IMR-90 (cell line): ENCODE measurements around the gene SPECC1L. TPM values are rescaled to one million over a fixed set of nuclear protein-coding genes. Genes with fewer than 3 reads are reported as not detected.

Source experiments
- ATAC-seq: fragments of 200-7000 bp; cut with Tn5 transposase; 2 replicates; pipeline ENCODE4 v1.9.1; 2020; ENCODE audit warnings: low read depth, mild to moderate bottlenecking, moderate library complexity
- BruUV-seq: library from RNA; stranded (reverse); fragments of 400-500 nt; replicated peaks from 2 replicates; lab custom pipeline; 2021; lab: Mats Ljungman, UMichigan
- CTCF ChIA-PET: fragments of 300-600 bp; formaldehyde crosslinking; extraction: SDS; loops from one replicate; lab custom pipeline; 2021; ENCODE audit warnings: antibody characterized with exemption; lab: Yijun Ruan, JAX
- POLR2A ChIA-PET: fragments of 300-600 bp; sonication (Branson Sonifier 250); formaldehyde crosslinking; loops from one replicate; lab custom pipeline; 2022; ENCODE audit warnings: antibody characterized with exemption; ENCODE audit not compliant: unreplicated experiment; lab: Charles Lee
- DNase-seq: peaks from one replicate; pipeline ENCODE4 v3.0.0; 2013
- H2AFZ ChIP-seq: replicated peaks from 2 replicates; pipeline ENCODE3; 2013; ENCODE audit warnings: low read length, mild to moderate bottlenecking; ENCODE audit not compliant: poor library complexity
- H2AK5ac ChIP-seq: 2 replicates; pipeline ENCODE4 v1.6.1; 2013; ENCODE audit warnings: low read depth, low read length, inconsistent platforms
- H2AK9ac ChIP-seq: replicated peaks from 2 replicates; pipeline ENCODE3; 2013; ENCODE audit warnings: mild to moderate bottlenecking, low read depth, low read length, moderate library complexity; ENCODE audit not compliant: poor library complexity
- H2BK120ac ChIP-seq: 2 replicates; pipeline ENCODE4 v1.6.1; 2013; ENCODE audit warnings: low read depth, low read length, inconsistent platforms
- H2BK15ac ChIP-seq: 3 replicates; pipeline ENCODE4 v1.6.1; 2013; ENCODE audit warnings: low read depth, low read length, inconsistent platforms
- H2BK20ac ChIP-seq: 2 replicates; pipeline ENCODE4 v1.6.1; 2013; ENCODE audit warnings: low read depth, mild to moderate bottlenecking, inconsistent platforms, low read length, moderate library complexity
- H2BK5ac ChIP-seq: 2 replicates; pipeline ENCODE4 v1.6.1; 2013; ENCODE audit warnings: mild to moderate bottlenecking, low read depth, low read length, inconsistent platforms; ENCODE audit not compliant: poor library complexity, severe bottlenecking
- H3K14ac ChIP-seq: replicated peaks from 2 replicates; pipeline ENCODE4 v1.6.1; 2013; ENCODE audit warnings: low read depth, low read length, inconsistent platforms
- H3K18ac ChIP-seq: 2 replicates; pipeline ENCODE4 v1.6.1; 2013; ENCODE audit warnings: low read depth, low read length, control low read depth
- H3K23ac ChIP-seq: 2 replicates; pipeline ENCODE4 v1.6.1; 2013; ENCODE audit warnings: low read depth, low read length, inconsistent platforms
- H3K27ac ChIP-seq: 2 replicates; pipeline ENCODE4 v1.5.1; 2013; ENCODE audit warnings: mild to moderate bottlenecking, control low read depth, low read length; ENCODE audit not compliant: insufficient read depth
- H3K27me3 ChIP-seq: 2 replicates; pipeline ENCODE4 v1.6.1; 2013; ENCODE audit warnings: low read length; ENCODE audit not compliant: control insufficient read depth, insufficient read depth
- H3K36me3 ChIP-seq: 2 replicates; pipeline ENCODE4 v1.6.1; 2013; ENCODE audit warnings: low read length, mixed read lengths; ENCODE audit not compliant: control insufficient read depth, insufficient read depth
- H3K4ac ChIP-seq: 2 replicates; pipeline ENCODE4 v1.6.1; 2013; ENCODE audit warnings: low read depth, low read length, inconsistent platforms
- H3K4me1 ChIP-seq: 2 replicates; pipeline ENCODE4 v1.6.1; 2013; ENCODE audit warnings: low read length, mixed read lengths; ENCODE audit not compliant: control insufficient read depth, insufficient read depth
- H3K4me2 ChIP-seq: 2 replicates; pipeline ENCODE4 v1.6.1; 2013; ENCODE audit warnings: low read depth, mild to moderate bottlenecking, control low read depth, low read length, moderate library complexity
- H3K4me3 ChIP-seq: 2 replicates; pipeline ENCODE4 v1.5.1; 2013; ENCODE audit warnings: low read depth, mild to moderate bottlenecking, control low read depth, low read length, moderate library complexity; ENCODE audit not compliant: insufficient read depth
- H3K56ac ChIP-seq: 2 replicates; pipeline ENCODE4 v1.6.1; 2013; ENCODE audit warnings: low read length, inconsistent platforms; ENCODE audit not compliant: insufficient read depth; ENCODE audit errors: extremely low read depth
- H3K79me1 ChIP-seq, 2 experiments: 2 replicates each; pipeline ENCODE4 v1.6.1; 2013; ENCODE audit warnings: low read length in 2 of 2, inconsistent platforms in 1 of 2, low read depth in 1 of 2
- H3K9ac ChIP-seq: 2 replicates; pipeline ENCODE4 v1.6.1; 2013; ENCODE audit warnings: low read depth, low read length, control low read depth
- H3K9me1 ChIP-seq: 2 replicates; pipeline ENCODE4 v1.6.1; 2013; ENCODE audit warnings: low read length, inconsistent platforms; ENCODE audit not compliant: insufficient read depth
- H3K9me3 ChIP-seq: 2 replicates; pipeline ENCODE4 v1.6.1; 2013; ENCODE audit warnings: low read length; ENCODE audit not compliant: control insufficient read depth, insufficient read depth
- H4K20me1 ChIP-seq: 2 replicates; pipeline ENCODE4 v1.6.1; 2013; ENCODE audit warnings: low read length, inconsistent platforms; ENCODE audit not compliant: insufficient read depth
- H4K5ac ChIP-seq: 2 replicates; pipeline ENCODE4 v1.6.1; 2013; ENCODE audit warnings: mild to moderate bottlenecking, low read depth, low read length, control low read depth
- H4K8ac ChIP-seq, 2 experiments: 2 replicates each; pipeline ENCODE4 v1.6.1; 2013; ENCODE audit warnings: low read depth in 2 of 2, low read length in 2 of 2, control low read depth in 1 of 2, inconsistent platforms in 1 of 2
- H4K91ac ChIP-seq: 2 replicates; pipeline ENCODE4 v1.6.1; 2013; ENCODE audit warnings: low read depth, low read length, inconsistent platforms; ENCODE audit not compliant: insufficient read depth
- BHLHE40 ChIP-seq: fragments of 150-350 bp; IDR thresholded peaks from 2 replicates; pipeline ENCODE4 v1.6.1; 2016; ENCODE audit warnings: mild to moderate bottlenecking, low read depth, low read length
- CEBPB ChIP-seq: IDR thresholded peaks from 2 replicates; pipeline ENCODE4 v1.6.1; 2012; ENCODE audit warnings: low read depth, low read length, improper control_type of control experiment
- ELK1 ChIP-seq: fragments of 150-350 bp; IDR thresholded peaks from 2 replicates; pipeline ENCODE4 v1.6.1; 2016; ENCODE audit warnings: low read depth, mild to moderate bottlenecking, low read length, moderate library complexity, borderline replicate concordance
- FOS ChIP-seq: fragments of 150-350 bp; IDR thresholded peaks from 2 replicates; pipeline ENCODE4 v1.6.1; 2016; ENCODE audit warnings: low read depth, low read length
- MAZ ChIP-seq: IDR thresholded peaks from 2 replicates; pipeline ENCODE4 v1.6.1; 2012; ENCODE audit warnings: low read depth, mild to moderate bottlenecking, low read length, improper control_type of control experiment, moderate library complexity, borderline replicate concordance
- MXI1 ChIP-seq: IDR thresholded peaks from 2 replicates; pipeline ENCODE4 v1.6.1; 2012; ENCODE audit warnings: low read depth, mild to moderate bottlenecking, low read length, moderate library complexity, borderline replicate concordance
- RAD21 ChIP-seq: IDR thresholded peaks from 2 replicates; pipeline ENCODE4 v1.6.1; 2012; ENCODE audit warnings: low read length, improper control_type of control experiment
- SMC3 ChIP-seq: fragments of 150-350 bp; IDR thresholded peaks from 2 replicates; pipeline ENCODE4 v1.6.1; 2016; ENCODE audit warnings: low read depth, mild to moderate bottlenecking, antibody characterized with exemption, low read length, moderate library complexity
- USF2 ChIP-seq: fragments of 150-350 bp; IDR thresholded peaks from 2 replicates; pipeline ENCODE4 v1.6.1; 2017; ENCODE audit warnings: mild to moderate bottlenecking, antibody characterized with exemption, low read length, low read depth
- WGBS, 2 experiments: methylation state at CpG; one replicate each; pipeline versions ENCODE4 v1.1.5 to v1.1.7; 2013; ENCODE audit warnings: missing lambda C conversion rate in 2 of 2; ENCODE audit not compliant: insufficient read length in 1 of 2; ENCODE audit errors: extremely low coverage in 2 of 2; 5-methylcytosine and 5-hydroxymethylcytosine counted together
- dilution Hi-C: fragments of 300-500 bp; cut with HindIII; formaldehyde crosslinking; loops from one replicate; pipeline ENCODE4 v1.14.3; 2018; ENCODE audit warnings: low sequenced_read_pairs; ENCODE audit not compliant: unreplicated experiment
- in situ Hi-C: fragments of 300-500 bp; cut with MboI; formaldehyde crosslinking; loops from 3 replicates; pipeline ENCODE4 v1.14.3; 2019; ENCODE audit warnings: low sequenced_read_pairs, inconsistent platforms, mixed read lengths
- intact Hi-C: fragments of 100-400 bp; cut with micrococcal nuclease; formaldehyde crosslinking; loops from 2 replicates; pipeline ENCODE4 v1.10.0; 2022
- polyA plus RNA-seq, 3 experiments: library from polyadenylated mRNA; depleted of rRNA; stranded (reverse); fragments of >200 nt; gene quantifications; 2 replicates each; pipeline ENCODE4 v1.2.3, GENCODE V29; 2012; ENCODE audit warnings: low replicate concordance in 1 of 3
- total RNA-seq: library from RNA; depleted of rRNA; stranded (reverse); fragments of >200 nt; gene quantifications from 2 replicates; pipeline ENCODE4 v1.2.3, GENCODE V29; 2012

Gene SPECC1L
- total and polyA plus RNA-seq, 2 of the 4 experiments (the other 2 are of a cell fraction) = 18.7 to 44.1 TPM

- Histone ChIP-seq H3K23ac (no peak overlapping the region), H4K5ac (no peak overlapping the region), H2BK120ac (no peak overlapping the region), H3K4me3 (no peak overlapping the region), H4K20me1 (no peaks in the 10 kb centered on the region), H3K4me2 (no peak overlapping the region), H3K27me3 (no peaks in the 10 kb centered on the region), H3K79me1 (peaks cover 5 to 17% of the 10 kb centered on the region in 2 experiments; a peak in 3 of 4 replicates), H3K9ac (no peak overlapping the region), H3K4ac (no peak overlapping the region), H2BK20ac (no peak overlapping the region), H4K8ac (no peak overlapping the region), H2AFZ (no peak overlapping the region), H3K36me3 (peaks cover 6% of the 10 kb centered on the region), H2BK5ac (no peak overlapping the region), H3K18ac (no peak overlapping the region), H2BK15ac (no peak overlapping the region), H3K27ac (no peak overlapping the region), H2AK9ac (no peak overlapping the region), H3K56ac (no peak overlapping the region), H3K9me1 (0 out of 2 replicates have a peak, but pooled peaks cover 2% of the 10 kb centered on the region), H3K14ac (no peak overlapping the region), H4K91ac (no peak overlapping the region), H3K4me1 (no peaks in the 10 kb centered on the region), H3K9me3 (no peaks in the 10 kb centered on the region), H2AK5ac (no peak overlapping the region)
- intact Hi-C loops = no loop called here
- no peak for TF ChIP-seq MAZ
- no peak for TF ChIP-seq BHLHE40
- TF ChIP-seq CEBPB = no peak
- no peak for TF ChIP-seq ELK1
- no peak for TF ChIP-seq RAD21
- no peak for TF ChIP-seq SMC3
- TF ChIP-seq USF2 = no peak
- TF ChIP-seq FOS = no peak
- no peak for TF ChIP-seq MXI1
- BruUV-seq = no TSS peak
- DNase-seq (no peak), ATAC-seq (no peak)
- CTCF ChIA-PET = no interaction called here
- no CpG with 5 or more reads among the region's 1 CpG for WGBS, 2 experiments
- POLR2A ChIA-PET = no interaction called here
- dilution Hi-C loops = no loop called here
- in situ Hi-C loops = no loop called here
Observed at GRCh38 chr22:24384131-24384530, 113.5 kb downstream of the SPECC1L start.
